Tongue (tissue), 2 donors: ENCODE results near the gene CA5A. TPM values are rescaled to one million over a fixed set of nuclear protein-coding genes. Genes with fewer than 3 reads are reported as not detected.
A peak's percentile ranks its signal among the peaks of the same experiment; 100 is the strongest.
"Not testable (repeated sequence)": the region's sequence is repeated elsewhere in the genome, so short reads cannot be mapped to it uniquely, and the experiment has no call there.

Source experiments
- DNase-seq: peaks from one replicate; pipeline ENCODE4 v3.0.0-alpha.2; 2015
- total RNA-seq: library from RNA; depleted of rRNA; stranded (reverse); fragments of >200 nt; gene quantifications from one replicate; pipeline ENCODE4 v1.2.3, GENCODE V29; 2014

Gene CA5A
- total RNA-seq = not detected

GRCh38 chr16:87936375-87937230 lies at the start of gene CA5A:
Gene CA5A, minus strand, starts transcription at chr16:87936529. Its CDS starts 79 bp downstream, at chr16:87936450.
- no peak for DNase-seq

- DNase-seq = not testable (repeated sequence)
These were observed 49.2 kb upstream of the CA5A start for GRCh38 chr16:87985493-87985892.

- DNase-seq = no peak
These were observed 48.4 kb upstream of the CA5A start for GRCh38 chr16:87984632-87985267.

- DNase-seq = not testable (repeated sequence)
These were observed 47.9 kb upstream of the CA5A start for GRCh38 chr16:87984180-87984579.

GRCh38 chr16:87983737-87984097 lies 47.4 kb upstream of the CA5A start:
- DNase-seq = not testable (repeated sequence)

- not testable (repeated sequence) for DNase-seq
These were observed 46.9 kb upstream of the CA5A start for GRCh38 chr16:87983072-87983736.

- no peak for DNase-seq
These were observed 46.3 kb upstream of the CA5A start for GRCh38 chr16:87982581-87983041.

- not testable (repeated sequence) for DNase-seq
These were observed 45.0 kb upstream of the CA5A start for GRCh38 chr16:87981376-87981775.

GRCh38 chr16:87979911-87980630 lies 43.7 kb upstream of the CA5A start:
- DNase-seq = not testable (repeated sequence)

- no peak for DNase-seq
These were observed 43.0 kb upstream of the CA5A start for GRCh38 chr16:87979352-87979751.

- DNase-seq = no peak
These were observed 41.8 kb upstream of the CA5A start for GRCh38 chr16:87978127-87978526.

- DNase-seq = peak; percentile 34
These were observed 40.3 kb upstream of the CA5A start for GRCh38 chr16:87976665-87977064.

GRCh38 chr16:87974178-87974577 lies 37.8 kb upstream of the CA5A start:
- DNase-seq = no peak

GRCh38 chr16:87973717-87974116 lies 37.4 kb upstream of the CA5A start:
- no peak for DNase-seq

- DNase-seq = no peak
These were observed 35.6 kb upstream of the CA5A start for GRCh38 chr16:87971933-87972332.

- no peak for DNase-seq
These were observed 33.9 kb upstream of the CA5A start for GRCh38 chr16:87970186-87970585.

- no peak for DNase-seq
These were observed 32.2 kb upstream of the CA5A start for GRCh38 chr16:87968541-87968940.

GRCh38 chr16:87966685-87967185 lies 30.4 kb upstream of the CA5A start:
- DNase-seq = peak; percentile 32

- peak; percentile 61 for DNase-seq
These were observed 29.8 kb upstream of the CA5A start for GRCh38 chr16:87966064-87966645.

GRCh38 chr16:87965417-87965816 lies 29.1 kb upstream of the CA5A start:
- no peak for DNase-seq

GRCh38 chr16:87964049-87964659 lies 27.8 kb upstream of the CA5A start:
- DNase-seq = no peak
